HG03066 (cell line): ENCODE measurements around the gene NPY4R2.
"Not testable (repeated sequence)": the region's sequence is repeated elsewhere in the genome, so short reads cannot be mapped to it uniquely, and the experiment has no call there.

Experiments used
- ATAC-seq: cut with Tn5 transposase; IDR thresholded peaks from one replicate; pipeline ENCODE4 v1.9.1; 2021; ENCODE audit warnings: low read depth; ENCODE audit not compliant: unreplicated experiment

Gene NPY4R2, protein sequence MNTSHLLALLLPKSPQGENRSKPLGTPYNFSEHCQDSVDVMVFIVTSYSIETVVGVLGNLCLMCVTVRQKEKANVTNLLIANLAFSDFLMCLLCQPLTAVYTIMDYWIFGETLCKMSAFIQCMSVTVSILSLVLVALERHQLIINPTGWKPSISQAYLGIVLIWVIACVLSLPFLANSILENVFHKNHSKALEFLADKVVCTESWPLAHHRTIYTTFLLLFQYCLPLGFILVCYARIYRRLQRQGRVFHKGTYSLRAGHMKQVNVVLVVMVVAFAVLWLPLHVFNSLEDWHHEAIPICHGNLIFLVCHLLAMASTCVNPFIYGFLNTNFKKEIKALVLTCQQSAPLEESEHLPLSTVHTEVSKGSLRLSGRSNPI

DNA sequence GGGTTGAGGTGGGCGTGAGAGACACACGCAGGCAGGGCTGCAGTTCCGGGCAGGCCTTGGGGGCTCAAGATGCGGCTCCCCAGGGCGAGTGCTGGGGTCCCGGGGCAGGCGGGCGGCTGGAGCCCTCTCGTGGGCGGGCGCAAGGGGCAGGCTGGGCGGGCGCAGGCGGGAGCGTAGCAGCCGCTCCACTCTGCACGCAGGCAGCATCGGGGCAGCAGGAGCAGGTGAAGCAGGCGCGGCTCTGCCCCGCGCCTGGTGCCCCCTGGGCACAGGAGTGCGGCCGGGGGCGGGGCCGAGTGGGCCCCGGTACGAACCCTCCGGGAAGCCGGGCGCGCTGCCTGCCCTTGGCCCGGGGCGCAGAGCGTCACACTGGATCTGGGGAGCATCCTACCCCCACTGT, at the start of gene NPY4R2:
NPY4R2 (plus strand) TSS at position 188 of the 400 bp plus-strand sequence. CDS start 3,326 bp downstream, outside the sequence.
- not testable (repeated sequence) for ATAC-seq

DNA sequence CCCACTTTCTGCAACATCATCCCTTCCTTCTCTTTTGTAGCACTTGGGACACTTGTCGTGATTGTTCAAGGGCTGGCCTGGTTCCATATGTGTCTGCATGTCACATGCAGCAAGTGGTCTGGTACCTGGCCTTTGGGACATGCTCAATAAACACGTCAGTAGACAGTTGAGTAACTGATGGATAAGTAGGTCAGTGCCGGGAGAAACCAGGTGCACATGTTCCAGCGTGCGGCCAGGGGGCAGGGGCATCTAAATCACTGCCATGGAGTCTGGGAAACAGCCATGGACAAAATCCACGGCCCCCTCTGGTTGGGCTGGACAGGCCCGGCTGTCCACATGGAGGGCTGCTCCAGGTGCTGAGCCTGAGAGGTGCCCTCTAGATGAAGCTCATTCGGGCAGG, 47.6 kb upstream of the NPY4R2 start:
- ATAC-seq = not testable (repeated sequence)

DNA sequence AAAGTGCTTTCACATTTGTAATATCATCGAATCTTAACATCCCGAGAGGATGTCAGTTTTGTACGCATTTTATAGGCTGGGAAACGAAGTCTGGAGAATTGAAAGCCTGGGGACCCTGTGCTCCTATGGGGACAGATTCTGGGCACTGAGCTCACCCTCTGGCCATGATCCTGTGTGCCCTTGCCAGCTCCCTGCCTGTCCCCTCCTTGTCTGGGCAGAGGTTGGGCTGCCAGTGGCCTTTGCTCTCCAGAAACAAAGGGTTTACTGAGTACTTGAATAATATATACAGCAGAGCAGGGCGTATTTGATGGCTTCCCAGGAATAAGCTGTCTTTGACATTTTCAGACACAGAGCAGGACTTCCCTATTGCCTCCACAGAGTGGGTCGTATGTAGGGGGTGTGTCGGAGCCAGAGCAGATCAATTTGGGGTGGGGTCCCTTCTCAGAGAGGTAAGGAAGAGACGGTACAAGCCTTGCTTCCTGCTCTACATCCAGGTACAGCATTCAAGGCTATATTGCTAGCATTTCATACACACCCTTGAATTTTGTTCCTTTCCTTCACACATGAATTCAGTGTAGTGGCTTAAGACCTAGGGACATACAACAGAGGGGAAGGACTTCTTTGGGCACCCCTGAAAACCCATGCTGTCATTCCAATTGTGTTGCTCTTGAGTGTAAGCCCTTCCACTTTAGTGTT, 46.8 kb upstream of the NPY4R2 start:
- not testable (repeated sequence) for ATAC-seq

DNA sequence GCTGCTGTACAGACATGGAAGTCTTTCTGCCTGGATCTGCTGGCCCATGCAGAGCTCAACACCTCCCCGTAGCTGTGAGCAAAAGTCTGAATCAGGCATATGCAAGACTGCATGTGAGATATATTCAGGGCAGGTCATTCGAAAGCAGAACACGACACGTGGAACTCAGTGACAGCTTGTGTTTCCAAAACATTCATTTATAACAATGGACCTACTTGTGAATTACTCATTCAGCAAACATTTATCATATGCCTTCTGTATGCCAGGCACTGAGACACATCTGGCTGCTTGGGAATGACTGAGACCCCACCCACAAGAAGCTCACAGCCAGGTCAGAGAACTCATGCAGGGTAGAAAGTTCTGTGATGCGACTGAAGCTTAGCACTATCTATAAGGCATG, 46.2 kb upstream of the NPY4R2 start:
- ATAC-seq = not testable (repeated sequence)

DNA sequence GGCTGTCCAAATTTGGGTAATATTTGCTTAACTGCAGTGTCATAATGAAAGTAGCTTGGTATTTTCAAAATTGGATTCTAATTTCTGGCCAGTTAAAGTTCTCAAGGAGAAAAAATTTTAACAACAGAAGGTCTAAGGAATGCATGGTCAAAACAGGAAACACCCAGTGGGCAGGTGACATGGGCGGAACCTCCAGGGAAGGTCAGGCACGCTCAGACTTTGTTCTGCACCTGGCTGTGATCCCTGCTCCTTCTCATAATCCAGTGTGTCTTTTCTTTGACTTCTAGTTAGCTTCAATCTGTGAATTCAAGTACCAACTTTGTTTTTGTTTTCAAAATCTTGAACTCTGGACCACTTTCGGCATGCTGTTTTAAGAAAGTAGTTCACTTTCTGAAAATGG, 34.2 kb upstream of the NPY4R2 start:
- ATAC-seq = not testable (repeated sequence)

- not testable (repeated sequence) for ATAC-seq
Observed at GRCh38 chr10:47884934-47885333, 33.5 kb upstream of the NPY4R2 start.

GRCh38 chr10:47886356-47886755, 32.1 kb upstream of the NPY4R2 start:
- ATAC-seq = not testable (repeated sequence)

- not testable (repeated sequence) for ATAC-seq
Observed at GRCh38 chr10:47886827-47887226, 31.6 kb upstream of the NPY4R2 start.

- ATAC-seq = not testable (repeated sequence)
Observed at GRCh38 chr10:47890737-47891136, 27.7 kb upstream of the NPY4R2 start.

- ATAC-seq = not testable (repeated sequence)
Observed at GRCh38 chr10:47892494-47893261, 25.8 kb upstream of the NPY4R2 start.

GRCh38 chr10:47894571-47894970, 23.9 kb upstream of the NPY4R2 start:
- ATAC-seq = not testable (repeated sequence)

- not testable (repeated sequence) for ATAC-seq
Observed at GRCh38 chr10:47897813-47898212, 20.6 kb upstream of the NPY4R2 start.

DNA sequence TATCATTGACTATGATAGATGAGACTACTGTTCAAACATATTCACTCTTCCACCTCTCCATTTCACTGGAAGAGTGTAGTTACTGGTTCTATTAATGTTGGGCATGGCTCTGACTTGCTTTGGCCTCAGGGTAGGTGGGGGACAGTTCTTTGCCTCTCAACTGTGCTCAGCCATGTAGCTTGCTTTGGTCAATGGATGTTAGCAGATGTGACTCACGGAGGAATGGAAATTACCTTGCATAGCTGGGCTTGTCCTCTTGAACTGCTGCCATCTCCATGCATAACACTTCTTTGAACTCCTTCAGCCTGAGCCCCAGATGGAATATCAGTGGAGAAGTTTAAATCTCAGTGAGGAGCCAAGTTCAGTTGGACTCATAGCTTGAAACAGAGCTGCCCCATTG, 9.1 kb upstream of the NPY4R2 start:
- ATAC-seq = not testable (repeated sequence)

- not testable (repeated sequence) for ATAC-seq
Observed at GRCh38 chr10:47910486-47910885, 8.0 kb upstream of the NPY4R2 start.

DNA sequence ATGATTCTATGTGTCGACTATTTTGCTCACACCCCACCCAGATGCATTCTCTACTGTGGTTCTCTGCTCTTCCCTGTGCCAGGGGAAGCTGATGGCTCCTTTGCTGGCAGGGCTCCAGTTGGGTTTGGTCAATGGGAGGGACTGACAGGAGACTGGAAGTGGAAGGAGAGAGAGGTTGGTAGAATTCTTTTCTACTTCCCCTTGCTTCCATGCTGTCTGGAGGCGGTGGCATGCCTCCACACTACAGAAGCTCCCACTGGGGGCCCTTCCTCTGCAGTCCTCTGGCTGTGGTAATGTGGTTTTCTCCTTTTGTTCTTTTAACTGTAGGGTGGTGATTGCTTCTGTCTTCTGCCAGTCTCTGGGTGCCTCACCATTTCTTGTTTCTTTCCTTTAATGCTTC, 4.4 kb upstream of the NPY4R2 start:
- not testable (repeated sequence) for ATAC-seq

DNA sequence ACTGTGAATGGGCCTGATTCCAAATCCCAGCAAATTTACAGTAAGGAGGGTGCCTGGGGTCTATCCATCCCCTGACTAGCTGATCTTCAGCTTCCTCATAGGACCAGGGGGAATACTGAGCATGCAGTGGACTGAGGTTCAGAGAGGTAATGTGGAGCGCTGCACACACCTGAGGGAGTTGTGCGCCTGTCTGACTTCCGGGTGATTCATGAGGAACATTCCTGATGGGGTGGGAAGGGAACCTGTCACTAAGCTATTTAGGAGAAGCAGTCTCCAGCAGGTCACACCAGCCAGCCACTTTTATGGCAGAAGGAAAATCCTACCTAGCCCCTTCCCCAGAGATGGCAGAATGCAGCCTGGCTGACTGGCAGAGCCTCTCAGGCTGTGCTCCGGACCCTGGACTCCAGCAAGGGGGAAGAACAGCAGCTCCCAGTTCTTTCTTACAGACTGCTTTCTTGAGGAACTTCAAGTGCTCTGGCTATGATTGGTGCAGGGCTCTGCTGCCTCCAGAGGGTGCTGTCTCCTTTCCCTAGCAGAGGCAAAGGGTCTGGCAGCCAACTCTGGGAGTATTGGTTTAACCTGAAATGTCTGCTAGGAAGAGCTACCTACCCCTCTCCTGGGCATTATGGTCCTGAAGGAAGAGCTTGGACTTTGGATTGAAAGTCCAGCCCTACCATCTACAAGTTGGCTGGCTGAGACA, 2.5 kb upstream of the NPY4R2 start:
- not testable (repeated sequence) for ATAC-seq

DNA sequence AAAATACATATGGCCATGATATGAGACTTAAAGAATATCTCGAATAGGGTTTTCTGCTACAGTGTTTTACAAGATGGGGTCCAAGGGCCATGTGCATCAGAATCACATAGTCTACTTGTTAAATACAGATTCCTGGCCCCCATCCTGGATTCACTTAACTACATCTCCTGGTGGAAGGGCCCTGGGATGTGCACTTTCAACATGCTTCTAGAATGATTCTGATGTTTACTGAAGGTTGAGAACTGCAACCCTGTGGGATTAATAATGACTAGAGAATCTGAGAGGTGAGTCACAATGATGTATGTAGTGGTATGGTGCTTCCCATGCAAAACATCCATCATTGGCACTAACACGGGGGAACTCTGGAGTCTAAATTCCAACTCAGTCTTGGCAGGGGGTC, 2.1 kb downstream of the NPY4R2 start:
- ATAC-seq = not testable (repeated sequence)

DNA sequence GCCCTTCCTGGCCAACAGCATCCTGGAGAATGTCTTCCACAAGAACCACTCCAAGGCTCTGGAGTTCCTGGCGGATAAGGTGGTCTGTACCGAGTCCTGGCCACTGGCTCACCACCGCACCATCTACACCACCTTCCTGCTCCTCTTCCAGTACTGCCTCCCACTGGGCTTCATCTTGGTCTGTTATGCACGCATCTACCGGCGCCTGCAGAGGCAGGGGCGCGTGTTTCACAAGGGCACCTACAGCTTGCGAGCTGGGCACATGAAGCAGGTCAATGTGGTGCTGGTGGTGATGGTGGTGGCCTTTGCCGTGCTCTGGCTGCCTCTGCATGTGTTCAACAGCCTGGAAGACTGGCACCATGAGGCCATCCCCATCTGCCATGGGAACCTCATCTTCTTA, 4.0 kb downstream of the NPY4R2 start:
- not testable (repeated sequence) for ATAC-seq

GRCh38 chr10:47924628-47925027, 6.2 kb downstream of the NPY4R2 start:
- not testable (repeated sequence) for ATAC-seq
